Activated T-cell treated with anti-CD3 and anti-CD28 coated beads, Interleukin-2, amount 50 U/mL, for 48 hours (primary cell): ENCODE data around the gene SMIM41.

Experiments
- DNase-seq, 2 experiments: peaks; one replicate each; pipeline ENCODE4 v3.0.0-alpha.2; 2020

Gene SMIM41

GRCh38 chr12:52149651-52150241 is 70.2 kb downstream of the SMIM41 start:
- DNase-seq, result no peak

DNA sequence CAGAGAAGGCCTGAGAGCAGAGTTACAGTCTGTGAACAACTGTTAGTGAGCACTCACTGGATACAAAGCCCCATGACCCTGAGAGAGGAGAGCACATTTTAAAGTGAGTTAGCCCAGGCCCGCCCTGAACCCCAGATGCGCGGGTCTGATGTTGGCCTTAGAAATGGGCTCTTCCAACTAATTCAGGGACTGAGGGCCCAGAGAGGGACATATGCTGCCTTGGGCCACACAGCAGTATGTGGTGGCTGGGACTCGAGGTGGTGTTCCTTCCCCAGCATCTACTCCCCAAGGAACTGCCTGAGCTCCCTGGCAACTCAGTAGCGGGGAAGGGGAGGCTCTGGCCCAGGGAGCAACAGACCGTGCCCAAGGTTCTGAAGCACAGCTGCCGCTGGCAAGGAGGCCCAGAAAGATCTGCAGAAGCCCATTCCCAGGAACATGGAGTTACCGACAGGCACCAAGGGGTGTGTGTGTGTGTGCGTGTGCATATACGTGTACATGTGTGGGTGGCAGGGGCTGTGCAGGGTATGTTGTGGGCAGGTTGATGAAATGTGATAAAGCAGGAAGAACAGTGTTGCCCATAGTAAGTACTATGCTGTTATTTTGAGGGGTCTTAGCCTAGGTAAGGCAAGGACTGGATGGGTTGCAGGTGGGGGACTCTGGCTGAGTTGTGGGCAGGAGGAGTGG is 71.8 kb downstream of the SMIM41 start:
- no peak for DNase-seq

DNA sequence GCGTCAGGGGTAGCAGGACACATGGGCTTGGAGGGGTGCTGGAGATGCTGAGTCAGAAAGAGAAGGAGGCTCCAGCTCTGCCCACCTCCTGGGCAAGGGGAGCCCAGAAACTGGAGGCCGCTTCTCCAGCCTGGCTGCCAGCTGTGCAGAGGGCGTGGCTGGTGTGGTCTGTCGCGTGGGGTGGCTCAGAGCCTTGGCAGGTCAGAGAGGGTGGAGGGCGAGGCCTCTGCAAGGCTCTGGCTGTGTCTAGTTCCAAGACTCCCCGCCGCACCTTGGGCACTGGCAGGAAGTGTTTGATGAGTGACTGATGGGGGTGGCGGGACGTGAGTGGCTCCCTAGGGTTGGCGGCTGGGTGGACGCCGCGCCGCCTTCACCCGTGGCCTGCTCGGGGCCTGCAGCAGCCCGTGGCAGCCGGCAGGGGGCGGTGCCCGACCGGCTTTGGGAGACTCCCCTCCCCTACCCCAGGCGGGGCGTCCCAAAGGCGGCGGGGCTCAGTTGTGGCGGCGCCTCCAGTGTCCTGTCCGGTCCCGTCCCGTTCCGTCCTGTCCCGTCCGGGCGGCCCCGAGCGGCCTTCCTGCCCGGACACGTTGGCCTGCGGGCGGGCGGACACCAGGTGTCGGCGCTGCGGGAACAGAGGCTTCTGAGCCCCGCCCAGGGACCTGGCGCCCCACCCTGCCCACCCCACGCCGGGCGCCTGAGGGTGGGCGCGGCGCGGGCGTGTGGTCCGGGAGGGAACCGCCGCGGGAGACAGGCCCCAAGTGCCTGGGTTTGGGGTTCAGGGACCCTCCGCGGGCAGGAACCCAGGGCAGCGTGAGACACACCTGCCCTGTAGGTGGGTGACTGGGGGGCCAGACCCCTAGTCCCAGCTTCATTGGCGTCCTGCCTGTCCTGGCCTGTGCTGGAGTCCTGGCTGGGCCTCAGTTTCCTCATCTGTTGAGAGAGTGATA is 72.6 kb downstream of the SMIM41 start:
- peak; percentile 77 to 79 for DNase-seq

DNA sequence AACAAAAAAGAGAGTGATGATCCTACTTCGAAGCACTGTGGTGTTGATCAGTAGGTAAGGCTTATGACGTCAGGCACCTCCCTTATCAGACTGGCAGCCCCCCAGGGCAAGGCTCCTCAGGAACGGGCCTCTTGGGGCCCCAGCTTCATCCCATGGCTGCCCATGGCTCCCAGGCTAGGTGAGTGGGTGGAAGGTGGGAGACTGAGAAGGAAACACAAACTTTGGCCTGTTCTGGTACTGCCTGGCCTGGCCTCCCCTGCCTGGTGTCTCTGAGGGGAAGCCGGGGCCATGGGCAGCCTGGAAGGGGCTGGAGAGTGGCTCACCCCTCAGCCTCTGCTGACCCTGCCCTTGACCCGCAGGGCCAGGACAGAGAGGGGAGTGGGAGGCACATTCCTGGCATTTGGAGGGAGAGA is 73.4 kb downstream of the SMIM41 start:
- DNase-seq, result no peak

- no peak for DNase-seq
Measured at GRCh38 chr12:52155048-52155868, 75.8 kb downstream of the SMIM41 start.

DNA sequence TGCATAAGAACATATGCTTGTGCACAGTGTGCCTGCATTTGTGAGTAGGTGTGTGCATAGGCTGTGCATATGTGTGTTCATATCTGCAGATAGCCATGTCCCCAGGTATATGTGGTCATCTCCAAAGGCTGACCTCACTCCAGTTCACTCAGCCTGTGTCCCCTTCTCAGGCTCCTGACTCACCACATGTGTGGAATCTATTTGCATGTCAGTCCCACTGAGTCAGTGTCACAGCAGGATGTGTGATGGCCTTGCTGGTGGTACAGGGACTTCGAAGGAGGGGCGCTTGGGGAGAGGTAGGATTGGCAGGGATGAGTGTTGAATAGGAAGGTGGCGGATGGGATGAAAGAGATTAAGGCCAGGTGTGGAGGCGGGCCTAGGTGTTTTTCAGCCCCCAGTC is 76.8 kb downstream of the SMIM41 start:
- no peak for DNase-seq

DNA sequence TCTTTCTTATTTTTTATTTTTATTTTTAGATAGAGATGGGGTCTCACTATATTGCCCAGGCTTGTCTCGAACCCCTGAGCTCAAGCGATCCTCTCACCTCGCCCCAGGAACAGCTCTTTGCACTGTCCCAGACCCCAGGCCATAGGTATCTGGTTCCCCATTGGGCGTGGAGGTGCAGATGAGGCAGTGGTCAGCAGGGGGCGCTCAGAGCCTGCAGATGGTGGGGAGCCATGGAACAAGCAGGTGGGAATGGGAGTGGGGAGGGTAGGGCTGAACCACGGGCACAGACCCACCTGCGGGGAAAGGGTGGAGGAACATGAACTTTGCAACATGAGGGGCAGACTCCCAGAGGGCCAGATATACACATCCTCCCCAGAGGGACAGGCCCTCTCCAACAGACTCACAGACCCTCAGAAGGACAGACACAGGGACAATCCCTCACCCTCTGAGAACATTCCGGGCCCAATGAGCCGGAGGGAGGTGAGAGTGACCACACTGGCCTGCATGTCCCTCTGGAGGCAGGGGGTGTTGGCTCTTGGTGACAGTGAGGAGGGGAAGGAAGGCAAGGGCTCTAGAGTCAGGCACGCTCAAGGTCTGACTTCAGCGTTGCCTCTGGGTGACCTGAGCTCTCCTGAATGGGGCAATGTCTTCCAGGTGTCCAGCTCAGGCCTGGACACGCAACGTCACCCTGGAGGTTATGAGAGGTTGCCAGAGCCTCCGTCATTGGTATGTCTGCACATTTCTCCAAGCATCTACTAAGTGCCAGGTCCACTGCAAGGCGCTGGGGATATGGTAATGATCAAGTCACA is 77.5 kb downstream of the SMIM41 start:
- peak; percentile 84 to 85 for DNase-seq

DNA sequence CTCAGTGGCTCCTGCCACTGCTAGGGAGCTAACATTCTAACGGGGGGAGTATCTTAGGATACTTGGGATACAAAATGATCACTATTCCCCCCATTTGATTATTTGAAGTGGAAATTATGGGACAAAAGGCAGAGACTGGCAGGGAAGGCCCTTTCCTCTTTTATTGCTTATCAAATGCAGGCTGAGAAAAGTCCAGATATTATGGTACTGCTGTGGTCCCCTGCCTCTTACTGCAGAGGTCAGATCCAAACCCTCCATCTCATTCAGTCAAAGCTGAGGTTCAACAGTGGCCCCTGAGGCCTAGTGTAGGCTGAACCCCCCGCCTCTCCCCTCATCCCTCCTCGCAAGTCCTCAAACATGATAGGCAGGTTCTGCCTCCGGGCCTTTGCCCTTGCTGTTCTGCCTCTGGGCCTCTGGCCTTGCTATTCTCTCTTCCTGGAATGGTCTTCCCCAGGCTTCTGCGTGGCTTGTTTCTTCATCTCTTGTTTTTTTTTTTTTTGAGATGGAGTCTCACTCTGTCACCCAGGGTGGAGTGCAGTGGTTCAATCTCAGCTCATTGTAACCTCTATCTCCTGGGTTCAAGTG is 78.2 kb downstream of the SMIM41 start:
- DNase-seq, result no peak
